Natural killer cell (primary cell): ENCODE measurements around the gene TBL1Y. TPM values are rescaled to one million over a fixed set of nuclear protein-coding genes. Genes with fewer than 3 reads are reported as not detected.
A peak's percentile ranks its signal among the peaks of the same experiment; 100 is the strongest.

ENCODE experiments used
- ATAC-seq, 3 donors: fragments of 150-1000 bp in 2 of 3; fragments of 200-7000 bp in 1 of 3; cut with Tn5 transposase; 1 replicate in 1 of 3; 2 replicates in 2 of 3; pipeline ENCODE4 v1.10.0; 2021; ENCODE audit warnings: mild to moderate bottlenecking in 2 of 3, moderate library complexity in 2 of 3
- DNase-seq, 2 donors: peaks; one replicate each; pipeline versions ENCODE4 v3.0.0 to v3.0.0-alpha.2; 2013 to 2021; ENCODE audit warnings: mixed read lengths in 1 of 2
- H3K27ac ChIP-seq: one replicate; pipeline ENCODE4 v1.5.1; 2013; ENCODE audit warnings: mild to moderate bottlenecking, low read length
- H3K27me3 ChIP-seq: one replicate; pipeline ENCODE4 v1.6.1; 2013; ENCODE audit warnings: low read length; ENCODE audit not compliant: control insufficient read depth, insufficient read depth
- H3K36me3 ChIP-seq: one replicate; pipeline ENCODE4 v1.6.1; 2013; ENCODE audit warnings: low read length; ENCODE audit not compliant: control insufficient read depth, insufficient read depth
- H3K4me1 ChIP-seq: one replicate; pipeline ENCODE4 v1.6.1; 2013; ENCODE audit warnings: low read length; ENCODE audit not compliant: control insufficient read depth, insufficient read depth
- H3K4me3 ChIP-seq: one replicate; pipeline ENCODE4 v1.5.1; 2013; ENCODE audit warnings: low read length
- H3K9me3 ChIP-seq: one replicate; pipeline ENCODE4 v1.6.1; 2013; ENCODE audit warnings: low read length; ENCODE audit not compliant: control insufficient read depth, insufficient read depth
- H3K27ac Mint-ChIP-seq, 2 donors: one replicate each; pipeline ENCODE4 v1.8.0; 2022; ENCODE audit warnings: mild to moderate bottlenecking in 2 of 2, mixed read lengths in 2 of 2, moderate library complexity in 1 of 2
- H3K27me3 Mint-ChIP-seq, 2 donors: one replicate each; pipeline ENCODE4 v1.8.0; 2022; ENCODE audit warnings: low read depth in 2 of 2, mixed read lengths in 2 of 2
- H3K36me3 Mint-ChIP-seq: one replicate; pipeline ENCODE4 v1.8.0; 2022; ENCODE audit warnings: mixed read lengths
- H3K4me1 Mint-ChIP-seq, 2 donors: one replicate each; pipeline ENCODE4 v1.8.0; 2022; ENCODE audit warnings: mixed read lengths in 2 of 2
- H3K4me3 Mint-ChIP-seq: one replicate; pipeline ENCODE4 v1.8.0; 2022; ENCODE audit warnings: mild to moderate bottlenecking, moderate library complexity, mixed read lengths
- H3K9me3 Mint-ChIP-seq, 2 donors: one replicate each; pipeline ENCODE4 v1.8.0; 2022; ENCODE audit warnings: mixed read lengths in 2 of 2
- WGBS: methylation state at CpG from one replicate; pipeline ENCODE4 v1.1.7; 2013; ENCODE audit warnings: missing lambda C conversion rate; ENCODE audit not compliant: insufficient coverage; 5-methylcytosine and 5-hydroxymethylcytosine counted together
- intact Hi-C: fragments of 100-400 bp; cut with micrococcal nuclease; formaldehyde crosslinking; loops from one replicate; pipeline ENCODE4 v1.14.2; 2022
- total RNA-seq, 4 donors: library from RNA; stranded (reverse); fragments of 120-200 nt in 1 of 4; gene quantifications; one replicate each; pipeline versions ENCODE4 v1.2.3 to v1.2.4, GENCODE V29; 2013 to 2022
- TF ChIP-seq, protein P1 (sequence below): fragments of 200-600 bp; IDR thresholded peaks from one replicate; pipeline ENCODE4 v1.8.0; 2022; ENCODE audit warnings: antibody characterized with exemption

TBL1Y gene
- total RNA-seq, 3 donors from 2014 or later (not counting 1 experiment from before 2014, with no cell fraction given): not detected

DNA sequence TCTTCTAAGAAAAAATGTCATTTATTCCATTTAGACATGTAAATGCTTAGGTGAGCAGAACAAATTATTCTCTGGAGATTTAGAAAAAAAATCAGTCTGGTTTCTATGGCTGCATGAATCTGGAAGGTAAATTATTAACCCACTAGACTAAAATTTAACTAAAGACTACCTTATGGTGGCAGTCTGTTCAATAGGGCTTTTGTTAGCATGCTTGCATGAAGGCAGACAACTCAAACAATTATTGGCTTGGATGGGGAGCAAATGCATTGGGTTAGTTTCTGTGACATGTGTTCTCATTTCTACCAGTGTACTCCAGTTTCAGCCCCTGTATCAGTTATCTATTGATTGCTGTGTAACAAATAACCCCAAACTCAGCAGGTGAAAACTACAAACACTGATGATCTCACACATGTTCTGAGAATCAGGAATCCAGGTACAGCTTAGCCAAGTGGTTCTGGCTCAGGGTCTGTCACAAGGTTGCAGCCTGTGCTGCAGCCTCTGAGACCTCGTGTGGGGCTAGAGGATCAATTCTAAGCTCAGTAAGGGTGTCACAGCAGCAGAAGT, 87.1 kb downstream of the TBL1Y start:
- DNase-seq: no peak
- TF ChIP-seq, protein P1, sequence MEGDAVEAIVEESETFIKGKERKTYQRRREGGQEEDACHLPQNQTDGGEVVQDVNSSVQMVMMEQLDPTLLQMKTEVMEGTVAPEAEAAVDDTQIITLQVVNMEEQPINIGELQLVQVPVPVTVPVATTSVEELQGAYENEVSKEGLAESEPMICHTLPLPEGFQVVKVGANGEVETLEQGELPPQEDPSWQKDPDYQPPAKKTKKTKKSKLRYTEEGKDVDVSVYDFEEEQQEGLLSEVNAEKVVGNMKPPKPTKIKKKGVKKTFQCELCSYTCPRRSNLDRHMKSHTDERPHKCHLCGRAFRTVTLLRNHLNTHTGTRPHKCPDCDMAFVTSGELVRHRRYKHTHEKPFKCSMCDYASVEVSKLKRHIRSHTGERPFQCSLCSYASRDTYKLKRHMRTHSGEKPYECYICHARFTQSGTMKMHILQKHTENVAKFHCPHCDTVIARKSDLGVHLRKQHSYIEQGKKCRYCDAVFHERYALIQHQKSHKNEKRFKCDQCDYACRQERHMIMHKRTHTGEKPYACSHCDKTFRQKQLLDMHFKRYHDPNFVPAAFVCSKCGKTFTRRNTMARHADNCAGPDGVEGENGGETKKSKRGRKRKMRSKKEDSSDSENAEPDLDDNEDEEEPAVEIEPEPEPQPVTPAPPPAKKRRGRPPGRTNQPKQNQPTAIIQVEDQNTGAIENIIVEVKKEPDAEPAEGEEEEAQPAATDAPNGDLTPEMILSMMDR: no peak
- H3K27ac ChIP-seq: no peak overlapping the region
- intact Hi-C loops: no loop called here
- ATAC-seq: no peak
- H3K27me3 Mint-ChIP-seq: peaks cover 0 to 3% of the 10 kb centered on the region in 2 donors
- H3K36me3 Mint-ChIP-seq: no peaks in the 10 kb centered on the region
- H3K4me1 Mint-ChIP-seq: peaks cover 0 to 8% of the 10 kb centered on the region in 2 donors
- H3K36me3 ChIP-seq: no peaks in the 10 kb centered on the region
- no peak overlapping the region for H3K4me3 Mint-ChIP-seq
- no peaks in the 10 kb centered on the region for H3K9me3 Mint-ChIP-seq
- no peaks in the 10 kb centered on the region for H3K9me3 ChIP-seq
- no peak overlapping the region for H3K27ac Mint-ChIP-seq
- 64% methylated on average over 1 of the region's 1 CpG for WGBS
- peaks cover 4% of the 10 kb centered on the region for H3K4me1 ChIP-seq
- no peaks in the 10 kb centered on the region for H3K27me3 ChIP-seq
- no peak overlapping the region for H3K4me3 ChIP-seq

DNA sequence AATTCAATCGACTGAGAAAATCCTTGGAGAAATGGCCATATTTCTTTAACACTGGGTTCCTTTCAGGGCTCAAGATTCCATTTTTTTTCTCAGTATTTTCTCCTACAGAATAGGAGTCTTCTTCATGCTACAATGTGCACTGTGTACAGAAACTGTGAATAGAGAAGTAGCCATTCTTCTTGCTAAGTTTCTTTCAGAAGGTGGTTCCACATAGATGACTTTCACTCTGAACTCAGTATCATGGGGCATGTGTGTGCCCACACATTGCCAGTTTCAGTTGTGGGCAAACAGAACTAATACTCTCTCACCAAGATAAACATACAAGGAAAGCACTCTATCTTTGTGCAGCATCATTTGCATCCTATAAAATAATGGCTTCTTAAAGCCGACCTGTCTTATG, 89.4 kb downstream of the TBL1Y start:
- Mint-ChIP-seq H3K9me3 (no peaks in the 10 kb centered on the region), H3K27ac (no peak overlapping the region), H3K4me1 (peaks cover 0 to 17% of the 10 kb centered on the region in 2 donors), H3K36me3 (no peaks in the 10 kb centered on the region), H3K4me3 (no peak overlapping the region), H3K27me3 (no peaks in the 10 kb centered on the region)
- Histone ChIP-seq H3K4me3 (no peak overlapping the region), H3K4me1 (peaks cover 9% of the 10 kb centered on the region), H3K27me3 (no peaks in the 10 kb centered on the region), H3K9me3 (no peaks in the 10 kb centered on the region), H3K27ac (no peak overlapping the region), H3K36me3 (no peaks in the 10 kb centered on the region)
- TF ChIP-seq, protein P1: no peak
- no peak for ATAC-seq
- WGBS: 58% methylated on average over 1 of the region's 2 CpGs
- no peak for DNase-seq
- intact Hi-C loops: no loop called here

DNA sequence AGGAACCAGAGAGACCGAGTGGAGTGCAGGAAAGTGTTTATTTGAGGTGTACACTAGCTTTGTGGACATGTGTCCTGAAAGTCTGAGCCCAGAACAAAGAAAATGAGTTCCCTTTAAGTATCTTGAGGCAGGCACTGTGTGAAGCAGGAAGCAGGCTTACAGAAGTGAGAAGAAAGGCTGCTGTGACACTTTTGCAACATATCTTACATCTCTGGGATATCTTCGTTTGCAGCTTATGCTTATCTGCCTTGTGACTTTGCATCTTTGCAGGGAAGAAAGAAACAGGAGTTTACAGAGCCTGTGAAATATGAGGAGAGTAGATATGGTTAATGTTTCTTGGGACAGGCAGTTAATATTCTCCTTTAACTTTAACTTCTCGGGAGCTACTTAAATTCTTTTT, 92.1 kb downstream of the TBL1Y start:
- WGBS: 24% methylated on average over 1 of the region's 3 CpGs
- no peaks in the 10 kb centered on the region for H3K36me3 Mint-ChIP-seq
- H3K9me3 ChIP-seq: no peaks in the 10 kb centered on the region
- intact Hi-C loops: no loop called here
- peaks cover 0 to 17% of the 10 kb centered on the region in 2 donors for H3K4me1 Mint-ChIP-seq
- H3K4me3 Mint-ChIP-seq: no peak overlapping the region
- no peak overlapping the region for H3K4me3 ChIP-seq
- TF ChIP-seq, protein P1: no peak
- H3K27me3 ChIP-seq: no peaks in the 10 kb centered on the region
- ATAC-seq (peak in 1 of 3 donors; percentile 41), DNase-seq (no peak)
- no peaks in the 10 kb centered on the region for H3K36me3 ChIP-seq
- H3K4me1 ChIP-seq: peaks cover 9% of the 10 kb centered on the region
- H3K27ac ChIP-seq: no peak overlapping the region
- H3K27ac Mint-ChIP-seq: peak overlapping the region in 1 of 2 donors; percentile 56
- no peaks in the 10 kb centered on the region for H3K9me3 Mint-ChIP-seq
- no peaks in the 10 kb centered on the region for H3K27me3 Mint-ChIP-seq

DNA sequence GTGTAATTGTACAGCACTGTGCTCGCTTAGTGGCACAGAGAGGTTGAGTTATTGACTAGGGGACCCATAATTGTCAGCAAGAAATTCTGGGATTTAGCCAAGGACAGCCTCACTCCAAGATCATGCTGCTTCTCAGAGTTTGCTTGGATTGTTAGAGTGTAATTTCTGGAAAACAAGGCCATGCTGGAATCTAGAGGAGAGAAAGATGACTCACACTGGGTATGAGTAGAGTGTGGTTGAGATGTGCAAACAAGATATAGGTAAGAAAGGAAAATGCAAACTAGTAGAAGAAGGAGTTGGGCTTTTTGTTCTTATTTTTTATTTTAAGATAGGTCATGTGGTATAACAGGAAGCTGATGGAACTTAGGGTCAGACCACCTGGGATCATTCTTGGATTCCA, 97.4 kb downstream of the TBL1Y start:
- Histone ChIP-seq H3K36me3 (no peaks in the 10 kb centered on the region), H3K9me3 (no peaks in the 10 kb centered on the region), H3K27ac (no peak overlapping the region), H3K27me3 (no peaks in the 10 kb centered on the region), H3K4me3 (no peak overlapping the region), H3K4me1 (peaks cover 4% of the 10 kb centered on the region)
- TF ChIP-seq, protein P1: no peak
- Mint-ChIP-seq H3K27ac (no peak overlapping the region), H3K9me3 (no peaks in the 10 kb centered on the region), H3K4me1 (peaks cover 0 to 6% of the 10 kb centered on the region in 2 donors), H3K4me3 (no peak overlapping the region), H3K27me3 (peaks cover 0 to 4% of the 10 kb centered on the region in 2 donors), H3K36me3 (no peaks in the 10 kb centered on the region)
- intact Hi-C loops: no loop called here
- WGBS: 85% methylated on average over 1 of the region's 1 CpG
- DNase-seq: no peak
- ATAC-seq: no peak
